HFF-Myc (cell line): Measurements from ENCODE around the gene NSMCE3.

ENCODE experiments used
- DNase-seq: peaks from one replicate; pipeline ENCODE4 v3.0.0-alpha.2; 2011; ENCODE audit warnings: low read depth; ENCODE audit errors: extremely low read depth
- H3K4me3 ChIP-seq: replicated peaks from 2 replicates; pipeline ENCODE4 v1.5.1; 2011; ENCODE audit warnings: low read depth, mild to moderate bottlenecking, control low read depth, low read length
- CTCF ChIP-seq: IDR thresholded peaks from 2 replicates; pipeline ENCODE4 v1.5.1; 2012; ENCODE audit warnings: mild to moderate bottlenecking, low read depth, low read length, control low read depth; ENCODE audit errors: missing control alignments

NSMCE3 gene

GRCh38 chr15:29262738-29263137 lies 6.9 kb downstream of the NSMCE3 start:
- DNase-seq: no peak

GRCh38 chr15:29260896-29261295 lies 8.7 kb downstream of the NSMCE3 start:
- no peak for DNase-seq
- TF ChIP-seq CTCF: no peak
- no peak overlapping the region for H3K4me3 ChIP-seq

More at GRCh38 chr15:29262738-29263137, 6.9 kb downstream of the NSMCE3 start:
- no peak for TF ChIP-seq CTCF
- no peak overlapping the region for H3K4me3 ChIP-seq

- no peak overlapping the region for H3K4me3 ChIP-seq
- TF ChIP-seq CTCF: no peak
- no peak for DNase-seq
Observed at GRCh38 chr15:29259233-29259632, 10.4 kb downstream of the NSMCE3 start.

GRCh38 chr15:29252234-29252633 lies 17.4 kb downstream of the NSMCE3 start:
- DNase-seq: no peak
- no peak for TF ChIP-seq CTCF
- no peak overlapping the region for H3K4me3 ChIP-seq

GRCh38 chr15:29244544-29244943 lies 25.1 kb downstream of the NSMCE3 start:
- no peak overlapping the region for H3K4me3 ChIP-seq
- TF ChIP-seq CTCF: no peak
- no peak for DNase-seq

GRCh38 chr15:29244123-29244522 lies 25.5 kb downstream of the NSMCE3 start:
- H3K4me3 ChIP-seq: no peak overlapping the region
- TF ChIP-seq CTCF: no peak
- DNase-seq: no peak
